Right ventricle myocardium inferior (tissue), 1 donor: Measurements from ENCODE around the gene CDH3. TPM values are rescaled to one million over a fixed set of nuclear protein-coding genes. Genes with fewer than 3 reads are reported as not detected.

Experiments
- ATAC-seq: fragments of 200-7000 bp; cut with Tn5 transposase; one replicate; pipeline ENCODE4 v1.9.1; 2020; ENCODE audit warnings: mild to moderate bottlenecking, moderate library complexity
- DNase-seq: peaks from one replicate; pipeline ENCODE4 v3.0.0; 2021; ENCODE audit errors: missing footprints
- intact Hi-C: fragments of 100-400 bp; cut with DNase I; formaldehyde crosslinking; loops from one replicate; pipeline ENCODE4 v1.11.0; 2022
- total RNA-seq: library from RNA; stranded (reverse); fragmentation: NEBNext Ultra II Directional; extraction: Animal tissue kit (Norgen Biotek cat#: 25700); gene quantifications from one replicate; pipeline ENCODE4 v1.2.1, GENCODE V29; 2021
- donor health status: DM: no; HTN: yes; CAD: no; lungs with severe emphysema.

The CDH3 gene
- total RNA-seq, 1 donor from 2014 or later = not detected

GRCh38 chr16:68645494-68646388, 631 bp downstream of the CDH3 start:
- DNase-seq (no peak), ATAC-seq (no peak)
- intact Hi-C loops = no loop called here

- intact Hi-C loops = no loop called here
- no peak for DNase-seq
- no peak for ATAC-seq
Observed at GRCh38 chr16:68646953-68647659, 2.0 kb downstream of the CDH3 start.

GRCh38 chr16:68651136-68651535, 6.0 kb downstream of the CDH3 start:
- no peak for ATAC-seq
- no peak for DNase-seq
- intact Hi-C loops = no loop called here

GRCh38 chr16:68652659-68653058, 7.5 kb downstream of the CDH3 start:
- ATAC-seq (no peak), DNase-seq (no peak)
- intact Hi-C loops = no loop called here

GRCh38 chr16:68655806-68656205, 10.7 kb downstream of the CDH3 start:
- DNase-seq = no peak
- ATAC-seq = peak; percentile 26
- intact Hi-C loops = no loop called here

- DNase-seq (no peak), ATAC-seq (no peak)
- intact Hi-C loops = no loop called here
Observed at GRCh38 chr16:68656751-68657150, 11.6 kb downstream of the CDH3 start.

GRCh38 chr16:68658341-68658973, 13.3 kb downstream of the CDH3 start:
- no peak for DNase-seq
- intact Hi-C loops = no loop called here
- no peak for ATAC-seq

GRCh38 chr16:68658974-68659360, 13.9 kb downstream of the CDH3 start:
- ATAC-seq = no peak
- intact Hi-C loops = no loop called here
- DNase-seq = no peak

- intact Hi-C loops = no loop called here
- DNase-seq (no peak), ATAC-seq (no peak)
Observed at GRCh38 chr16:68659412-68660358, 14.6 kb downstream of the CDH3 start.

- intact Hi-C loops = no loop called here
- ATAC-seq = no peak
- no peak for DNase-seq
Observed at GRCh38 chr16:68660359-68660795, 15.3 kb downstream of the CDH3 start.

GRCh38 chr16:68662035-68662434, 16.9 kb downstream of the CDH3 start:
- ATAC-seq (no peak), DNase-seq (no peak)
- intact Hi-C loops = no loop called here

- ATAC-seq = no peak
- intact Hi-C loops = no loop called here
- DNase-seq = no peak
Observed at GRCh38 chr16:68664297-68664696, 19.2 kb downstream of the CDH3 start.

- DNase-seq = no peak
- intact Hi-C loops = no loop called here
- no peak for ATAC-seq
Observed at GRCh38 chr16:68665501-68665900, 20.4 kb downstream of the CDH3 start.

GRCh38 chr16:68668266-68668665, 23.2 kb downstream of the CDH3 start:
- intact Hi-C loops = no loop called here
- ATAC-seq (no peak), DNase-seq (no peak)

- intact Hi-C loops = no loop called here
- no peak for DNase-seq
- ATAC-seq = peak; percentile 46
Observed at GRCh38 chr16:68676113-68676860, 31.2 kb downstream of the CDH3 start.

GRCh38 chr16:68681038-68681437, 35.9 kb downstream of the CDH3 start:
- ATAC-seq (no peak), DNase-seq (no peak)
- intact Hi-C loops = no loop called here

- DNase-seq (no peak), ATAC-seq (no peak)
- intact Hi-C loops = no loop called here
Observed at GRCh38 chr16:68685685-68686478, 40.8 kb downstream of the CDH3 start.
